ENCODE data around the gene NOTCH2. TPM values are rescaled to one million over a fixed set of nuclear protein-coding genes. Genes with fewer than 3 reads are reported as not detected.
"Not testable (repeated sequence)": the region's sequence is repeated elsewhere in the genome, so short reads cannot be mapped to it uniquely, and the experiment has no call there.

The NOTCH2 gene
- total RNA-seq, 3 donors from 2014 or later (not counting 1 experiment from before 2014, with no cell fraction given), result 74.7 to 136 (median 97.4) TPM

DNA sequence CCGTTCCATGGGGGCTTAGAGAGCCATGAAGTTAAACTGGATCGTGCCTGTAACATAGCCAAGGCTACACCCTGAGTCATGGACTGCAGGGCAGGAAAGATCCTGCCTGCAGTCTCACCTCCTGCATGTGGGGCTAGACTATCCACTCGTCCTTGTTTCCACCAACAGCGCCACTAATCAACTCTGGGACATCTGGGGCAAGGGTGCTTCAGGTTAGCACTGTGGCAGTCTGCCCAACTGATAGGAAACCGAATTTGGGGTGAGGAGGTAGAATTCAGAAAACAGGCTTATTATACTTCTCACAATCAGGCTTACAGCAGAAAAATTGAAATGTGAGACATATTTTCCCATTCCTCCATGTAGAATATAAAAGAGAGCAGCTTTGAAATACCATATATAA lies 88.0 kb downstream of the NOTCH2 start:
- peaks cover 9% of the 10 kb centered on the region for H3K36me3 ChIP-seq (ENCODE audit: control insufficient read depth, insufficient read depth, low read length)
- no peaks in the 10 kb centered on the region for H3K27me3 Mint-ChIP-seq (ENCODE audit: low read depth in 2 of 2)
- H3K4me1 ChIP-seq (ENCODE audit: control insufficient read depth, insufficient read depth, low read length), result peaks cover 5% of the 10 kb centered on the region
- no peak overlapping the region for H3K27ac ChIP-seq (ENCODE audit: low read length)
- peaks cover 21 to 31% of the 10 kb centered on the region in 2 donors for H3K4me1 Mint-ChIP-seq
- H3K36me3 Mint-ChIP-seq, result no peaks in the 10 kb centered on the region
- H3K4me3 Mint-ChIP-seq, result no peak overlapping the region
- no peak overlapping the region for H3K4me3 ChIP-seq (ENCODE audit: low read length)
- H3K9me3 ChIP-seq (ENCODE audit: control insufficient read depth, insufficient read depth, low read length), result no peaks in the 10 kb centered on the region
- WGBS (ENCODE audit: insufficient coverage), result 99% methylated on average over 4 of the region's 5 CpGs
- ATAC-seq, result no peak
- no peaks in the 10 kb centered on the region for H3K27me3 ChIP-seq (ENCODE audit: control insufficient read depth, insufficient read depth, low read length)
- no peak overlapping the region for H3K27ac Mint-ChIP-seq
- TF ChIP-seq, protein P1, sequence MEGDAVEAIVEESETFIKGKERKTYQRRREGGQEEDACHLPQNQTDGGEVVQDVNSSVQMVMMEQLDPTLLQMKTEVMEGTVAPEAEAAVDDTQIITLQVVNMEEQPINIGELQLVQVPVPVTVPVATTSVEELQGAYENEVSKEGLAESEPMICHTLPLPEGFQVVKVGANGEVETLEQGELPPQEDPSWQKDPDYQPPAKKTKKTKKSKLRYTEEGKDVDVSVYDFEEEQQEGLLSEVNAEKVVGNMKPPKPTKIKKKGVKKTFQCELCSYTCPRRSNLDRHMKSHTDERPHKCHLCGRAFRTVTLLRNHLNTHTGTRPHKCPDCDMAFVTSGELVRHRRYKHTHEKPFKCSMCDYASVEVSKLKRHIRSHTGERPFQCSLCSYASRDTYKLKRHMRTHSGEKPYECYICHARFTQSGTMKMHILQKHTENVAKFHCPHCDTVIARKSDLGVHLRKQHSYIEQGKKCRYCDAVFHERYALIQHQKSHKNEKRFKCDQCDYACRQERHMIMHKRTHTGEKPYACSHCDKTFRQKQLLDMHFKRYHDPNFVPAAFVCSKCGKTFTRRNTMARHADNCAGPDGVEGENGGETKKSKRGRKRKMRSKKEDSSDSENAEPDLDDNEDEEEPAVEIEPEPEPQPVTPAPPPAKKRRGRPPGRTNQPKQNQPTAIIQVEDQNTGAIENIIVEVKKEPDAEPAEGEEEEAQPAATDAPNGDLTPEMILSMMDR (IDR thresholded peaks at IDR 0.05), result no peak
- intact Hi-C loops (cut with micrococcal nuclease), result no loop called here
- no peak for DNase-seq
- H3K9me3 Mint-ChIP-seq, result no peaks in the 10 kb centered on the region

DNA sequence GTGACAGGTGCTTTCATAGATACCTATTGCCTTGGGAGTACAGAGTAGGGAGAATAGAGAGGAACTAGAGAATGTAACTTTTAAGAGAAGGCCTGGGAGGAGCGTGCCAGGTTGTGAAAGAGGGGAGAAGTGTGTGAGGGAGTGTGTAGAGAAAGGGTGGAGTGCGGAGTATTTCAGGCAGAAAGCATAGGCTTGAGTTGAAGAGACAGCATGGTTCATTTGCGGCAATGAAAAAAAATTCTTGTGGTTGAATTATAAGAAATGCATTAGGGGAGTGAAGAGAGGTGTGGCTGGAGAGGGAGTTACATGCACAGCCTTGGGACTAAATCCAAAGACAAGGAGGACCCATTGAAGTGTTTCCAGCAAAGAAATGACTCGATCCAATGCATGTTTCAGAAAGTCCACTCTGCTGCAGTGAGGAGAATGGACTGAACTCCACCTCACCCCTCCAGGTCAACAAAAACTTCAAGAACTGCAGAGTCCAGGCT lies 91.4 kb downstream of the NOTCH2 start:
- H3K27me3 ChIP-seq (ENCODE audit: control insufficient read depth, insufficient read depth, low read length), result no peaks in the 10 kb centered on the region
- intact Hi-C loops (cut with micrococcal nuclease), result no loop called here
- WGBS (ENCODE audit: insufficient coverage), result 93% methylated on average over 4 of the region's 4 CpGs
- DNase-seq (no peak), ATAC-seq (no peak)
- Mint-ChIP-seq H3K9me3 (no peaks in the 10 kb centered on the region), H3K27me3 (ENCODE audit: low read depth in 2 of 2) (no peaks in the 10 kb centered on the region), H3K4me3 (no peak overlapping the region), H3K36me3 (no peaks in the 10 kb centered on the region), H3K27ac (peak overlapping the region in 1 of 2 donors; percentile 44), H3K4me1 (peaks cover 22 to 30% of the 10 kb centered on the region in 2 donors)
- no peak overlapping the region for H3K27ac ChIP-seq (ENCODE audit: low read length)
- H3K9me3 ChIP-seq (ENCODE audit: control insufficient read depth, insufficient read depth, low read length), result no peaks in the 10 kb centered on the region
- no peaks in the 10 kb centered on the region for H3K36me3 ChIP-seq (ENCODE audit: control insufficient read depth, insufficient read depth, low read length)
- TF ChIP-seq, protein P1 (IDR thresholded peaks at IDR 0.05), result no peak
- peaks cover 5% of the 10 kb centered on the region for H3K4me1 ChIP-seq (ENCODE audit: control insufficient read depth, insufficient read depth, low read length)
- H3K4me3 ChIP-seq (ENCODE audit: low read length), result no peak overlapping the region

DNA sequence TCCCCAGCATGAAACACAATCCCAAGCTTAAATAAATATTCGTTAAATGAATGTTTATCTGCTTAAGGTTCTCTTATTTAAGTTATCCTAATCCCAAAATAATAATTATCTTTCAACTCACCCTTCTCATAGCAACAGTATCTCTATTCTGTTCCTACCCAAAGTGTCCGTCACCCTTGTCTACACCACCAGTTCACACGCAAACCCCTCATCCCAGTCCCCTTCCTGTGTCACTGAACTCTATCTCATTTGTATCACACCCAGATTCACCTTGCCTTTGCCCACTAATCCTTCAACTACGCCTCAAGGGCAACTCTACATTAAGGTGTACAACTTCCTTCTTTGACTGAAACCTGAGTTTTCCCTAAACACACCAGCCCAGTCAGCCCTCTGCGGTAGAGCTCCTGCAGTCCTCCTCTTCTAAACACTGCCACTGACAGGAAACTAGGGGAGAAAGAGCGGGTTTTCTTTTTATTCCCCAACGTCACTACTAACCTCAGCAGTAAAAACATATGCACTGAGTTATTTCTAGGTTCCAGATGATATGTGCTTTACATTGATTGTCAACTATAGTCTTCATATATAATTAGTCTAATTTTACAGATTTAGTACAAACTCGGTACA lies 92.2 kb downstream of the NOTCH2 start:
- Mint-ChIP-seq H3K4me3 (peak overlapping the region; percentile 45), H3K27ac (peak overlapping the region; percentile 44 to 57), H3K4me1 (peaks cover 22 to 30% of the 10 kb centered on the region in 2 donors)
- H3K27me3 Mint-ChIP-seq (ENCODE audit: low read depth in 2 of 2); H3K4me1 ChIP-seq (ENCODE audit: control insufficient read depth, insufficient read depth, low read length); intact Hi-C loops (cut with micrococcal nuclease); H3K9me3 ChIP-seq (ENCODE audit: control insufficient read depth, insufficient read depth, low read length); H3K27ac ChIP-seq (ENCODE audit: low read length); H3K27me3 ChIP-seq (ENCODE audit: control insufficient read depth, insufficient read depth, low read length); H3K4me3 ChIP-seq (ENCODE audit: low read length); H3K9me3 Mint-ChIP-seq; H3K36me3 Mint-ChIP-seq; DNase-seq; H3K36me3 ChIP-seq (ENCODE audit: control insufficient read depth, insufficient read depth, low read length): not testable (repeated sequence)
- peak; percentile 53 to 88 (median 64) for ATAC-seq
- 46% methylated on average over 2 of the region's 8 CpGs for WGBS (ENCODE audit: insufficient coverage)

DNA sequence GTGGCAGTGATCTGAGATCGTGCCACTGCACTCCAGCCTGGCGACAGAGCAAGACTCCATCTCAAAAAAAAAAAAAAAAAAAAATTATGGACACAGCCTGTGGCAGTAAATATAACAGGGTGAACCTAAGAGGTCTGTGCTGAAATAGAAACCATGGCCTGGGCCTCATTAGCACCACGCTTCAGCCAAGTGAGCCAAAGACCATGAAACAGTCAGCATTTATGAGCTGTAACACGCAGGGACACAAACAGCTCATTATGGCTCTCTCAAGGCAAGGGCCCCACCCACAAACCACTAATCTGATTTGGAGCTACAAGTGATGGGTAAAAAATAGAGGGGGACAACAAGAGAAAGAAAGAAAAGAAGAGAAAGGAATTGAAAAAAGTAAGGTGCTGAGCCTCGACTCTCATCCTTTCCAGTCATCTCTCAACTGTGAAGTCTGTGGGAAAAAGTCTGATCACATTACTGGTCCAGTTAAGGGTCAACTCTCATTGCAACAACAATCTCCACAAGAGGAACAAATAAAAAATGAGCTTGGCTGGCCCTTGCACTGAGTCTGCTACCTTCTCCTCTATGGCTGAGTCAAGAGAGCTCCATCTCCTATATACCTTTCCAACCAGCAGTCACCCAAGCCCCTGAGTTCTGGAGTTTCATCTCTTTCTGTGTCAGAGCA lies 93.7 kb downstream of the NOTCH2 start:
- H3K27ac Mint-ChIP-seq; H3K4me1 ChIP-seq (ENCODE audit: control insufficient read depth, insufficient read depth, low read length); intact Hi-C loops (cut with micrococcal nuclease); H3K9me3 ChIP-seq (ENCODE audit: control insufficient read depth, insufficient read depth, low read length); H3K9me3 Mint-ChIP-seq; H3K27me3 ChIP-seq (ENCODE audit: control insufficient read depth, insufficient read depth, low read length); DNase-seq; H3K36me3 Mint-ChIP-seq; H3K4me3 ChIP-seq (ENCODE audit: low read length); H3K27me3 Mint-ChIP-seq (ENCODE audit: low read depth in 2 of 2); H3K27ac ChIP-seq (ENCODE audit: low read length); H3K4me3 Mint-ChIP-seq; H3K36me3 ChIP-seq (ENCODE audit: control insufficient read depth, insufficient read depth, low read length); ATAC-seq: not testable (repeated sequence)
- peaks cover 22 to 39% of the 10 kb centered on the region in 2 donors for H3K4me1 Mint-ChIP-seq
- 100% methylated on average over 2 of the region's 5 CpGs for WGBS (ENCODE audit: insufficient coverage)
